H1 (cell line): ENCODE measurements around the gene IFITM2. TPM values are rescaled to one million over a fixed set of nuclear protein-coding genes. Genes with fewer than 3 reads are reported as not detected.

Source experiments
- CTCF ChIA-PET: fragments of 300-600 bp; sonication (Branson Sonifier 250); formaldehyde crosslinking; loops from one replicate; lab custom pipeline; 2021; ENCODE audit not compliant: partially characterized antibody; lab: Charles Lee
- POLR2A ChIA-PET: fragments of 300-600 bp; sonication (Branson Sonifier 250); formaldehyde crosslinking; loops from one replicate; lab custom pipeline; 2021; ENCODE audit warnings: inconsistent platforms; ENCODE audit not compliant: partially characterized antibody; lab: Charles Lee
- DNase-seq, 2 experiments: peaks; one replicate each; pipeline versions ENCODE4 v3.0.0 to v3.0.0-alpha.2; 2010 to 2022; ENCODE audit warnings: low spot score in 2 of 2, low read depth in 1 of 2, mixed read lengths in 1 of 2
- FAIRE-seq: peaks from 2 replicates; lab custom pipeline; 2011; peaks lifted over from hg19 to GRCh38; lab: Jason Lieb, UNC
- H2AFZ ChIP-seq: 2 replicates; pipeline ENCODE4 v1.8.1; 2012; ENCODE audit warnings: low read length, inconsistent platforms
- H2AK5ac ChIP-seq: 2 replicates; pipeline ENCODE4 v1.6.1; 2013; ENCODE audit warnings: low read depth, low read length
- H2BK120ac ChIP-seq: replicated peaks from 2 replicates; pipeline ENCODE3; 2013; ENCODE audit warnings: low read depth, low read length, inconsistent platforms
- H2BK12ac ChIP-seq: 2 replicates; pipeline ENCODE4 v1.6.1; 2013; ENCODE audit warnings: low read depth, low read length
- H2BK15ac ChIP-seq: 2 replicates; pipeline ENCODE4 v1.6.1; 2013; ENCODE audit warnings: low read length
- H2BK20ac ChIP-seq: 2 replicates; pipeline ENCODE4 v1.6.1; 2013; ENCODE audit warnings: low read length
- H2BK5ac ChIP-seq: 2 replicates; pipeline ENCODE4 v1.6.1; 2013; ENCODE audit warnings: low read depth, low read length
- H3K14ac ChIP-seq: 2 replicates; pipeline ENCODE4 v1.6.1; 2013; ENCODE audit warnings: inconsistent platforms; ENCODE audit not compliant: insufficient read length
- H3K18ac ChIP-seq: 2 replicates; pipeline ENCODE4 v1.6.1; 2013; ENCODE audit warnings: low read length; ENCODE audit errors: extremely low read depth
- H3K23ac ChIP-seq: 2 replicates; pipeline ENCODE4 v1.6.1; 2013; ENCODE audit warnings: inconsistent platforms; ENCODE audit not compliant: insufficient read length
- H3K23me2 ChIP-seq: 2 replicates; pipeline ENCODE4 v1.6.1; 2013; ENCODE audit warnings: low read depth, low read length
- H3K27ac ChIP-seq: 2 replicates; pipeline ENCODE4 v1.6.1; 2011; ENCODE audit warnings: low read depth, low read length, inconsistent platforms
- H3K27me3 ChIP-seq, 4 experiments: replicated peaks in 1 of 4; 1 replicate in 1 of 4; 2 replicates in 3 of 4; pipeline versions ENCODE4 v1.6.1 to v1.8.1; 2011 to 2013; ENCODE audit warnings: low read length in 3 of 4, mild to moderate bottlenecking in 3 of 4, inconsistent platforms in 2 of 4, mixed read lengths in 2 of 4, moderate library complexity in 1 of 4; ENCODE audit not compliant: control insufficient read depth in 3 of 4, insufficient read depth in 3 of 4; ENCODE audit errors: extremely low read depth in 1 of 4
- H3K36me3 ChIP-seq, 4 experiments: 2 replicates each; pipeline versions ENCODE4 v1.6.1 to v1.8.1; 2011 to 2013; ENCODE audit warnings: mild to moderate bottlenecking in 4 of 4, low read length in 3 of 4, moderate library complexity in 2 of 4, control low read depth in 1 of 4, inconsistent platforms in 1 of 4; ENCODE audit not compliant: insufficient read depth in 4 of 4, control insufficient read depth in 2 of 4
- H3K4ac ChIP-seq: replicated peaks from 2 replicates; pipeline ENCODE3; 2013; ENCODE audit warnings: low read length, low read depth, mixed read lengths, inconsistent platforms; ENCODE audit not compliant: insufficient read length
- H3K4me1 ChIP-seq, 4 experiments: replicated peaks in 1 of 4; 1 replicate in 1 of 4; 2 replicates in 3 of 4; pipeline versions ENCODE4 v1.6.1 to v1.8.1; 2011 to 2013; ENCODE audit warnings: low read length in 3 of 4, inconsistent platforms in 2 of 4, mixed read lengths in 1 of 4; ENCODE audit not compliant: insufficient read depth in 4 of 4, control insufficient read depth in 3 of 4
- H3K4me2 ChIP-seq, 2 experiments: 2 replicates each; pipeline versions ENCODE4 v1.6.1 to v1.8.1; 2011 to 2013; ENCODE audit warnings: low read depth in 2 of 2, low read length in 2 of 2, control low read depth in 1 of 2, inconsistent platforms in 1 of 2, mild to moderate bottlenecking in 1 of 2; ENCODE audit not compliant: insufficient read depth in 1 of 2
- H3K4me3 ChIP-seq, 4 experiments: fragments of 200-600, 300-600 bp in 1 of 4; sonication (generic), shearing (Covaris generic), sonication (Bioruptor Twin) in 1 of 4; 2 replicates each; pipeline versions ENCODE4 v1.5.1 to v1.8.1; 2011 to 2016; ENCODE audit warnings: low read length in 4 of 4, low read depth in 3 of 4, control low read depth in 2 of 4, inconsistent platforms in 2 of 4, mild to moderate bottlenecking in 2 of 4, mixed read lengths in 1 of 4, moderate library complexity in 1 of 4; ENCODE audit not compliant: insufficient read depth in 2 of 4; ENCODE audit errors: extremely low read depth in 1 of 4
- H3K56ac ChIP-seq: replicated peaks from 2 replicates; pipeline ENCODE3; 2013; ENCODE audit warnings: low read depth, mild to moderate bottlenecking, mixed read lengths, low read length, inconsistent platforms; ENCODE audit not compliant: insufficient read length
- H3K79me1 ChIP-seq: 2 replicates; pipeline ENCODE4 v1.6.1; 2013; ENCODE audit warnings: low read depth, low read length, control low read depth
- H3K79me2 ChIP-seq, 2 experiments: 2 replicates each; pipeline versions ENCODE4 v1.6.1 to v1.8.1; 2012 to 2013; ENCODE audit warnings: low read length in 2 of 2, mild to moderate bottlenecking in 2 of 2, inconsistent platforms in 1 of 2; ENCODE audit not compliant: insufficient read depth in 2 of 2, control insufficient read depth in 1 of 2
- H3K9ac ChIP-seq, 4 experiments: replicated peaks in 1 of 4; 1 replicate in 1 of 4; 2 replicates in 3 of 4; pipeline versions ENCODE4 v1.6.1 to v1.8.1; 2011 to 2013; ENCODE audit warnings: low read depth in 3 of 4, low read length in 3 of 4, control low read depth in 2 of 4, mild to moderate bottlenecking in 2 of 4, moderate library complexity in 2 of 4, inconsistent platforms in 1 of 4; ENCODE audit errors: extremely low read depth in 1 of 4
- H3K9me3 ChIP-seq, 2 experiments: 2 replicates each; pipeline versions ENCODE4 v1.6.1 to v1.8.1; 2012 to 2013; ENCODE audit warnings: mild to moderate bottlenecking in 2 of 2, moderate library complexity in 2 of 2, control low read depth in 1 of 2, inconsistent platforms in 1 of 2, low read depth in 1 of 2, low read length in 1 of 2, mixed read lengths in 1 of 2; ENCODE audit not compliant: insufficient read depth in 2 of 2
- H4K20me1 ChIP-seq, 2 experiments: replicated peaks in 1 of 2; 2 replicates each; pipeline versions ENCODE3 to v1.8.1; 2011 to 2013; ENCODE audit warnings: inconsistent platforms in 2 of 2, low read length in 2 of 2, mild to moderate bottlenecking in 1 of 2; ENCODE audit not compliant: insufficient read depth in 2 of 2, control insufficient read depth in 1 of 2
- H4K5ac ChIP-seq: 2 replicates; pipeline ENCODE4 v1.6.1; 2013; ENCODE audit warnings: low read length, low read depth, mixed read lengths, inconsistent platforms; ENCODE audit not compliant: insufficient read length
- H4K8ac ChIP-seq: 2 replicates; pipeline ENCODE4 v1.8.0; 2013; ENCODE audit warnings: mild to moderate bottlenecking, moderate library complexity, low read length, inconsistent platforms; ENCODE audit not compliant: insufficient read depth; ENCODE audit errors: extremely low read depth
- H4K91ac ChIP-seq: replicated peaks from 2 replicates; pipeline ENCODE3; 2013; ENCODE audit warnings: low read length, mixed read lengths, inconsistent platforms; ENCODE audit not compliant: insufficient read length
- BACH1 ChIP-seq: IDR thresholded peaks from 2 replicates; pipeline ENCODE4 v1.6.1; 2012; ENCODE audit warnings: low read length, improper control_type of control experiment
- EGR1 ChIP-seq: IDR thresholded peaks from 2 replicates; pipeline ENCODE4 v1.6.1; 2011; ENCODE audit warnings: low read depth, low read length, borderline replicate concordance
- GABPA ChIP-seq: IDR thresholded peaks from 2 replicates; pipeline ENCODE4 v1.6.1; 2011; ENCODE audit warnings: mild to moderate bottlenecking, low read length, moderate library complexity, borderline replicate concordance; ENCODE audit not compliant: insufficient read depth
- NANOG ChIP-seq: IDR thresholded peaks from 2 replicates; pipeline ENCODE4 v1.6.1; 2011; ENCODE audit warnings: low read length, low read depth, mild to moderate bottlenecking, inconsistent platforms; ENCODE audit not compliant: insufficient read depth, poor library complexity, severe bottlenecking
- NRF1 ChIP-seq: IDR thresholded peaks from 2 replicates; pipeline ENCODE4 v1.6.1; 2011; ENCODE audit warnings: mild to moderate bottlenecking, low read depth, low read length, improper control_type of control experiment
- PHF8 ChIP-seq: fragments of 200-600 bp; sonication (generic); conservative IDR thresholded peaks from 2 replicates; pipeline ENCODE4 v1.7.1; 2012; ENCODE audit warnings: low read depth, mild to moderate bottlenecking, inconsistent platforms, low read length, moderate library complexity
- POLR2AphosphoS5 ChIP-seq: IDR thresholded peaks from 2 replicates; pipeline ENCODE4 v1.6.1; 2011; ENCODE audit warnings: low read depth, low read length
- RNF2 ChIP-seq: fragments of 200-900, 300-1000 bp; sonication (generic); IDR thresholded peaks from 2 replicates; pipeline ENCODE4 v1.7.1; 2016; ENCODE audit warnings: borderline replicate concordance, low read depth, mild to moderate bottlenecking, antibody characterized with exemption, low read length; ENCODE audit not compliant: poor library complexity, severe bottlenecking; ENCODE audit errors: missing control alignments
- RXRA ChIP-seq: IDR thresholded peaks from 2 replicates; pipeline ENCODE4 v1.6.1; 2011; ENCODE audit warnings: low read depth, mild to moderate bottlenecking, low read length, moderate library complexity; ENCODE audit not compliant: insufficient read depth
- SP1 ChIP-seq: IDR thresholded peaks from 2 replicates; pipeline ENCODE4 v1.6.1; 2011; ENCODE audit warnings: low read depth, low read length
- SP2 ChIP-seq: IDR thresholded peaks from 2 replicates; pipeline ENCODE4 v1.6.1; 2012; ENCODE audit warnings: mild to moderate bottlenecking, low read length, inconsistent platforms
- SUZ12 ChIP-seq: fragments of 200-600 bp; sonication (generic); IDR thresholded peaks from 2 replicates; pipeline ENCODE4 v1.6.1; 2012; ENCODE audit warnings: mild to moderate bottlenecking, inconsistent platforms, low read length, moderate library complexity, mixed read lengths
- WGBS, 2 experiments: shearing (Covaris generic) in 1 of 2; methylation state at CpG; one replicate each; pipeline versions ENCODE4 v1.1.6 to v1.1.7; 2013 to 2015; ENCODE audit warnings: low lambda C conversion rate in 2 of 2, mixed read lengths in 2 of 2, inconsistent platforms in 1 of 2, low coverage in 1 of 2, missing lambda C conversion rate in 1 of 2; ENCODE audit not compliant: insufficient replicate concordance in 2 of 2, insufficient coverage in 1 of 2, insufficient read length in 1 of 2; ENCODE audit errors: extremely low coverage in 1 of 2, missing lambda C conversion rate in 1 of 2; 5-methylcytosine and 5-hydroxymethylcytosine counted together
- polyA plus RNA-seq, 7 experiments: library from polyadenylated mRNA; depleted of rRNA in 3 of 7; stranded (reverse) in 5 of 7; unstranded in 2 of 7; fragments of >200 nt in 5 of 7; fragments of 200-250 nt in 2 of 7; gene quantifications; 1 replicate in 5 of 7; 2 replicates in 1 of 7; 4 replicates in 1 of 7; pipeline versions ENCODE4 v1.2.1 to v1.2.3, GENCODE V29; 2011 to 2013; ENCODE audit warnings: missing spikeins in 2 of 7, mixed read lengths in 2 of 7
- total RNA-seq: library from RNA; stranded (reverse); fragmentation: NEBNext Ultra II Directional; extraction: Animal tissue kit (Norgen Biotek cat#: 25700); gene quantifications from 2 replicates; pipeline ENCODE4 v1.2.1, GENCODE V29; 2021
- TF ChIP-seq, protein P1 (sequence below): IDR thresholded peaks from 2 replicates; pipeline ENCODE4 v1.6.1; 2012; ENCODE audit warnings: low read length, inconsistent platforms

The IFITM2 gene
- total and polyA plus RNA-seq, 2 of the 8 experiments (the other 6 are each of a cell fraction or from before 2014, with no cell fraction given), result 399 to 764 TPM

DNA sequence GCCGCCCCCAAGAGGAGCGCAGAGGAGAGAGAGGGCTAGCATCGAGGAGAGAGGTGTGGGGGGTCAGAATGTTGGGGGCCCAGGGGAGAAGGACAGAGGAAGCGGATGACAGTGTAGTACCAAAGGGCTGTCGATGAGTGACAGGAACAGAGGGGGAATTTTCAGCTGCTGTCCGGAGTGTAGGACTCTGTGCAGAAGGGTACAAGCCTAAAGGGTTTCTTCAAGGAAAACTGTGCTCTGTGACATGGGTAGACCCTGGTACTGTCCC is 34.8 kb upstream of the IFITM2 start:
- H3K56ac ChIP-seq, result no peak overlapping the region
- H3K9me3 ChIP-seq, result no peaks in the 10 kb centered on the region
- H3K23ac ChIP-seq, result no peak overlapping the region
- WGBS, 2 experiments, result 80% methylated on average over 6 of the region's 6 CpGs; no CpG with 5 or more reads in 1 of the 2 experiments
- H4K91ac ChIP-seq, result no peak overlapping the region
- H4K5ac ChIP-seq, result no peak overlapping the region
- H2AK5ac ChIP-seq, result no peak overlapping the region
- H3K27me3 ChIP-seq, result no peaks in the 10 kb centered on the region
- H2BK15ac ChIP-seq, result no peak overlapping the region
- no peak overlapping the region for H3K18ac ChIP-seq
- no peaks in the 10 kb centered on the region for H3K79me2 ChIP-seq
- no peak overlapping the region for H3K14ac ChIP-seq
- no peaks in the 10 kb centered on the region for H3K36me3 ChIP-seq
- DNase-seq, result no peak
- H3K4ac ChIP-seq, result no peak overlapping the region
- ChIA-PET CTCF (interaction anchor here (1.7 to 7.0 kb wide), 2 partner anchors 21 to 90 kb away, joined by 6 to 36 read pairs; no protein-coding TSS in a partner anchor), POLR2A (interaction anchor here (1.2 to 2.5 kb wide), 2 partner anchors 14 to 96 kb away, joined by 3 to 8 read pairs; no protein-coding TSS in a partner anchor)
- H4K20me1 ChIP-seq, result no peaks in the 10 kb centered on the region
- H2BK120ac ChIP-seq, result no peak overlapping the region
- H2BK5ac ChIP-seq, result no peak overlapping the region
- no peak overlapping the region for H3K4me2 ChIP-seq
- no peaks in the 10 kb centered on the region for H3K23me2 ChIP-seq
- no peak overlapping the region for H3K27ac ChIP-seq
- H3K9ac ChIP-seq, result no peak overlapping the region
- no peaks in the 10 kb centered on the region for H3K79me1 ChIP-seq
- H3K4me3 ChIP-seq, result no peak overlapping the region
- peaks cover 2 to 15% (median 12%) of the 10 kb centered on the region in 4 experiments; a peak in 6 of 7 replicates for H3K4me1 ChIP-seq
- H2BK20ac ChIP-seq, result no peak overlapping the region
- H4K8ac ChIP-seq, result no peak overlapping the region
- no peak overlapping the region for H2AFZ ChIP-seq
- no peak overlapping the region for H2BK12ac ChIP-seq
- no peak for FAIRE-seq
- no peak for TF ChIP-seq SP2
- no peak for TF ChIP-seq RXRA
- TF ChIP-seq BACH1, result no peak
- TF ChIP-seq NRF1, result no peak
- no peak for TF ChIP-seq POLR2AphosphoS5
- no peak for TF ChIP-seq SP1
- no peak for TF ChIP-seq NANOG
- no peak for TF ChIP-seq GABPA
- TF ChIP-seq RNF2, result no peak
- TF ChIP-seq PHF8, result no peak
- TF ChIP-seq, protein P1, sequence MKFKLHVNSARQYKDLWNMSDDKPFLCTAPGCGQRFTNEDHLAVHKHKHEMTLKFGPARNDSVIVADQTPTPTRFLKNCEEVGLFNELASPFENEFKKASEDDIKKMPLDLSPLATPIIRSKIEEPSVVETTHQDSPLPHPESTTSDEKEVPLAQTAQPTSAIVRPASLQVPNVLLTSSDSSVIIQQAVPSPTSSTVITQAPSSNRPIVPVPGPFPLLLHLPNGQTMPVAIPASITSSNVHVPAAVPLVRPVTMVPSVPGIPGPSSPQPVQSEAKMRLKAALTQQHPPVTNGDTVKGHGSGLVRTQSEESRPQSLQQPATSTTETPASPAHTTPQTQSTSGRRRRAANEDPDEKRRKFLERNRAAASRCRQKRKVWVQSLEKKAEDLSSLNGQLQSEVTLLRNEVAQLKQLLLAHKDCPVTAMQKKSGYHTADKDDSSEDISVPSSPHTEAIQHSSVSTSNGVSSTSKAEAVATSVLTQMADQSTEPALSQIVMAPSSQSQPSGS, result no peak
- TF ChIP-seq SUZ12, result no peak
- TF ChIP-seq EGR1, result no peak
